Stimulated activated CD8-positive, alpha-beta memory T cell treated with anti-CD3 and anti-CD28 coated beads, Interleukin-7, amount 100 ng/mL, for 1 hour (primary cell): ENCODE measurements around the gene PHACTR1.
"Not testable (repeated sequence)": the region's sequence is repeated elsewhere in the genome, so short reads cannot be mapped to it uniquely, and the experiment has no call there.

Experiments
- DNase-seq, 2 donors: peaks; one replicate each; pipeline ENCODE4 v3.0.0-alpha.2; 2020; ENCODE audit warnings: low read depth in 2 of 2

The PHACTR1 gene

DNA sequence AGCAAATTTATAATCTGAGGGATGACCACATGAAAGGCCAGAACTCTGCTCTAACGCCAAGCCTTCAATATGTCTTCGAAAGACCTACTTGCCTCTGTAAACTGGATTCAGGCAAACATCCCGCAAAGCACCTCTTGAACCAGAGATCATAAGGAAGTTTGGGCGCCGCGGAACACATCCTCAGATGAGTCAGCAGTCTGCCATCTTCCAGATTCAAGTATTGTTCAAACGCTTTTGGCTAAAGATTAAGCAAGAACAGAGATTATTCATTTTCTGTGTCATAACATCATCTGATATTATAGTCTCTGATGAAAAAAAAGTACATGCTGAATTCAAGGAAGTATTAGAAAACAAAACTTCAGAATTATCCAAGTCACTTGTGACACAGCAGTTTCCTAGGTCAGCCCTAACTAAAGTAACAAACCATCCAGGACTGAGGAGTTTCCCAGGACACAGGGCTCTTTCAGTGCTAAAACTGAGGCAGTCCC, 591.0 kb downstream of the PHACTR1 start:
- no peak for DNase-seq

DNA sequence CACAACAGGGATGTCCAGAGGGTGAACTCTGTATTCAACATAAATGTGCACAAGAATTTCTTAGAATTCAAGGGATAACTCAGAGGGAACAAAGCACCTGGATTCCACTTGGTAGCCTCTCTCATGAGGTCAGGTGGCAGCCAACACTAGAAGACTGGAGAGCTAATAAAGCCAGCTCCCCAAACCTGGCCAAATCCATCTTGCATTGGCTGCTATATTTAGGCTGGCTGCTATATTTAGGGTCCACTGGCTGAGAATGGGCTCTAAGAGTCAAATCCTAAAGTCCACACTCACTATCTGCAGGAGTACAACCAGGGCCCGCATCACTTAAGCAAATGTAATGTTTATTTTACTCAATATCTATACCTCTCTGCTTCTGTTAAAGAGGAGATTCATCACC, 591.8 kb downstream of the PHACTR1 start:
- no peak for DNase-seq

DNA sequence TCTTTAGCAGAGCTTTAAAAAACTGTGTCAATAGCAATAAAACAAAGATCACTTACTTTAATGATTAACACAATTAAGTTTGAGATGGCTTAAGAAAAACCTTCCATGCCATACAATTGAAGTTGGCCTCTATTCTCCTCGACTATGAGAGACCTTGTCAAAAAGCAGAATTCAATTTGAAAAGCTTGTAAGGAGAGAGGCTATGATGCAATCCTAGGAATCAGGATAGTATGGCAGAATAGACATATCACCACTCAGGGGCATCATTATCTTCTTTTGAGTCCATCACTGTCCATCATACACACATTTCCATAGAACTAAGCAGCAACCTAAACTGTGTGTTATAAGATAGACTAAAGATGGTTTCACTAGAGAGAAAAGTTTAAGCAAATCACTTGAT, 594.6 kb downstream of the PHACTR1 start:
- no peak for DNase-seq

DNA sequence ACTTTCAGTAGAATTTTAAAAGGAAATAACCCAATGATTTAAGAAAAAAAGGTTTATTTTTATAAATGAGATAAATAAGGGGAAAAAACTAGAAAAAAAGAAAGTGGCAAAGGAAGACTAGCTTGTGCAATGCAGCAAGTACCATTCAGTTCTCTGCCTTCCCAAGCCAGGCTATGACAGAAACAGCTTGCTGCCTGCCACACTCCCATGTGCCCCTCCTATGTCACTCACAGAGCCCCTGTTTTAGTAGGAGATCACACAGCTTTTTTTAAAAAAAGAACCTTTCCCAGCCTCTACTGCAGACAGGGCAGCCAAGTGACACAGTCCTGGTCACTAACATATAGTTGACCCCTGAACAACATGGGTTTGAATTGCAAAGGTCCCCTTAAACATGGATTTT, 598.2 kb downstream of the PHACTR1 start:
- no peak for DNase-seq

DNA sequence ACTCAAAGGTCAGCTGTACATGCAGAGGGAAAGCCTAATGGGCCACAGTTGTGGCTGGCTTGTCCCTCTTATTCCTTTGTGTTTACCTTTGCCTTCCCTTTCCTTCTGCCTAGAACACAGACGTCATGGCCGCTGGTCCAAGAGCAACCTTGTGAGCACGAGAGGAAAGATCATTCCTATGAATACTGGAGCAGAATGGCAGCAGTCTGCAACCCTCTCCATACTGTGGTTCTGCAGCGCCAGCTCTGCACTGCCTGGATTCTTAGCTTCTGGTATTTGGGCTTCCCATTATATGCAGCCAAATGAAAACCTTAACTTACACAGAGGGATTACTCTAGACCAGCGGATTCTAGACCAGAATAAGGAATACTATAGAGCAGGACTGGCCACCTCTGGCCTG, 599.3 kb downstream of the PHACTR1 start:
- DNase-seq: no peak

DNA sequence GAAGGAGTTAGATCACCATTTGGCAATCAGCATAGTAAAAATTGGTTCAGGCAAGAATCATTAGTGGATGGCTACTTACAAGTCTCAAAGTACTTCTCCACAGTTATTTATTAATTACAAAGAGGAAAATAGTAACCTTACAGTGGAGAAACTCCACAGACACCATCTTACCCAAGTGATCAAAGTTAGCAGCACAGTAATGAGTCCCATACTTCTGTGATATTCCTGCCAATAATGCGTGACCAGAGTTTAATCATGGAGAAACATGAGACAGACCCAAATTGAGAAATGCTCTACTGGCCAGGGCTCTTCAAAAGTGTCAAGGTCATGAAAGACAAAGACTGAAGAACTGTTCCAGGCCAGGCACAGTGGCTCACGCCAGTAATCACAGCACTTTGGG, 602.3 kb downstream of the PHACTR1 start:
- no peak for DNase-seq

DNA sequence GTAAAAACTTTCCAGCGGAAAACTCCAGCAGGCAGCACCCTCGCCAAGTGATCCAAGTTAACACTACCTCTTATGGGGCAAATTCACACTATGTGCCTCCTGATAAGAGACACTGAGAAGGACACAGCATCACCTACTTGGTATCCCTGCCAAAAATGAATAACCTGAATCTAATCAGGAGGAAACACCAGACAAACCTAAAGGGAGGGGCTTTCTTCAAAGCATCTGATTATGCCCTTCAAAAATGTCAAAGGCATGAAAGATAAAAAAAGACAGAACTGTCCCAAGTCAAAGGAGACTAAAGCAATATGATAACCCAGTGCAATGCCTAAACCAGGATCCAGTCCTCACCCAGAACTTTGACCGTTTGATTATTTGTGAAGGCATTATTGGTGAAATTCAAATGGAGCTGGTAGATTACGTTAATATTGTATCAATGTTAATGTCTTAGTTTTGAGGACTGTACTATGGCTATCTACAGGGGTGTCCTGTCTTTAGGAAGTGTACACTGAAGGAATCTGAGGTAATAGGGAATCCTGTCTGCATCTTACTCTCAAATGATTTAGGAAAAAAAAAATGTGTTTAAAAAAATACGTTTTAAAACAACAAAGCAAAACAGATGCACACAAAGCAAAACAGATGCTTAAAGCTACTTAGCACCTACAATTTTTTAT, 603.5 kb downstream of the PHACTR1 start:
- DNase-seq: no peak

DNA sequence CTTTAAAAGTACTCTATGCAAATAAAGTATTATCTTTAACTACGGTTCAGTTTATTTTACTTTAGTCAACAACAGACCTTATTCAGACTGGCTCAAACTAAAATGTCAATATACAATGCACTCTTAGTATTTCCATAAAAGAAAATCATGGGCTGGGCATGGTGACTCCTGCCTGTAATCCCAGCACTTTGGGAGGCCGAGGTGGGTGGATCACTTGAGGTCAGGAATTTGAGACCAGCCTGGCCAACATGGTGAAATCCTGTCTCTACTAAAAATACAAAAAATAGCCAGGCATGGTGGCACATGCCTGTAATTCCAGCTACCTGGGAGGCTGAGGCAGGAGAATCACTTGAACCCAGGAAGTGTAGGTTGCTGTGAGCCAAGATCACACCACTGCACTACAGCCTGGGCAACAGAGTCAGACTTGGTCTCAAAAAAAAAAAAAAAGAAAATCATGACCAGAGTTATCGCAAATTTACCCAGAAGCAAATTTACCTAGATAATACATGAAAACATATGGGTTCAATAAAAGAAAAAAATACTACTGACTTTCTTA, 609.5 kb downstream of the PHACTR1 start:
- DNase-seq: not testable (repeated sequence)

DNA sequence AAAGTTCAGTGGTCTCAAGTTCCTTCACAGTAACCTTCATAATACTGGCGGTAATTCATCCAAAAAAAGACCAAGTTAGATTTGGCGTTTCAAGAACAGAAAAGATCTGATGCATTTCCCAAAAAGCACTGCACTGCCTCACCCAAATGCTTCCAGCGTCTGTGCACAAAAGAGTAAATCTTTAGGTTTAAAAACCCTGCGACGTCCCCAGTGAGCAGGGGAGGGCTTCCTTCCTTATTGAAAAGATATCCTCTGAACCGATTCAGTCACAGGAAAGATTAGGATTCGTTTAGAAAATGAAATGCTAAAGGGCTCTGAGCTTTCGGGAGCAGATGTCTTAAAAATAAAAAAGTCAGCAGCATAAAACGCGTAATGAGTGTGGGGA, 611.1 kb downstream of the PHACTR1 start:
- DNase-seq: no peak

DNA sequence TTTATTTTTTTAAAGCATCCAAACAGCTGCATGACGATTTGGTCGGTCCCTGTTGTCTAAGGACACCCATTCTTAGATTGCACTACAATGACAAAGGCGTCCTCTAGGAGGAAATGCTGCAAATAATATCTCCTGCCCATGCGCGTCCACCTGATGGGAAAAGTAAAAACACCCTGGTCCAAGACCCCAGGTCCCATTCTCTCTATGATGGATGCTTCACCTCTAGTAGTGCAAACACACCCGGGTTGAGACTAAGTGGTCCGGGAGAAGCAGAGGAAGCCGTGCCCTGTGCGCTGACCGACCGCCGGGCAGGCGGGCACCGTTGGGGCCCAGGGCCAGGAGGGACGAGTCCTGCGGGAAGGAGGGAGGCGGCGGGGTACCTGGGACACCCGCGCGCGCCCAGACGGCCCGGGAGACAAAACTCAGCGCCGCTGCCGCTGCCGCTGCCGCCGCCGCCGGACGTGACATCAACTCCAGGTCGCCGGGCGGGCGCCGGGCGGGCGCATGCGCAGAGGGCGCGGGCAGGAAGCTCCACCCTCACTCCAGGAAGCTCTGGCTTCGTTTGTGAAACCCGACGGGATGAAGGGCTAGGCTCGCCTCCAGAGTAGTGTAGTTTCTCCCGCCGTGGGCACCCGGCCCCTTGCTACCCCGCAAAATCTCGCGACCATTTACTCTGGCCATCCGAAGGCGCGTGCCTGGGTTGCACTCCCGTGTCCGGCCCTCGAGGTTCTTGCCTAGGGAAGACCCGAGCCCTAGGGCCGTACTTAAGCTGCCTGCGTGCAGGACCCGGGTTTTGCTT, 611.7 kb downstream of the PHACTR1 start, which contains the start of gene TBC1D7:
Gene TBC1D7 (minus strand): TSS at position 462 of the 799 bp plus-strand sequence. CDS start 1,639 bp downstream, outside the sequence.
- DNase-seq: peak; percentile 85 to 89

DNA sequence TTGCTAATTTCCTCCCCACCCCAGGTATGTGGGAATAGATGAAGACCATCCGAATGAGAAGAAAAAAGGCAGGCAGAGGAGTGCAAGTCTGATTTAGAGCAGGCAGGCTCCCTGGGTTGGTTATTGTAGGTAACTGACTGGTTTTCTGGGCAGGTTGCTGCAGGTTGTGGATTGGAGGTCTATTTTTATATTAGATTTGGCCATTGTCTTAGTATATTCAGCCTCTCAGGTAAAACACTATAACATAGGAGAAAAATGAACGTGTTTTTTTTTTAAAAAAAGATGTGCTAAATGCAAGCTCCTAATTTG, 612.3 kb downstream of the PHACTR1 start:
- DNase-seq: no peak

DNA sequence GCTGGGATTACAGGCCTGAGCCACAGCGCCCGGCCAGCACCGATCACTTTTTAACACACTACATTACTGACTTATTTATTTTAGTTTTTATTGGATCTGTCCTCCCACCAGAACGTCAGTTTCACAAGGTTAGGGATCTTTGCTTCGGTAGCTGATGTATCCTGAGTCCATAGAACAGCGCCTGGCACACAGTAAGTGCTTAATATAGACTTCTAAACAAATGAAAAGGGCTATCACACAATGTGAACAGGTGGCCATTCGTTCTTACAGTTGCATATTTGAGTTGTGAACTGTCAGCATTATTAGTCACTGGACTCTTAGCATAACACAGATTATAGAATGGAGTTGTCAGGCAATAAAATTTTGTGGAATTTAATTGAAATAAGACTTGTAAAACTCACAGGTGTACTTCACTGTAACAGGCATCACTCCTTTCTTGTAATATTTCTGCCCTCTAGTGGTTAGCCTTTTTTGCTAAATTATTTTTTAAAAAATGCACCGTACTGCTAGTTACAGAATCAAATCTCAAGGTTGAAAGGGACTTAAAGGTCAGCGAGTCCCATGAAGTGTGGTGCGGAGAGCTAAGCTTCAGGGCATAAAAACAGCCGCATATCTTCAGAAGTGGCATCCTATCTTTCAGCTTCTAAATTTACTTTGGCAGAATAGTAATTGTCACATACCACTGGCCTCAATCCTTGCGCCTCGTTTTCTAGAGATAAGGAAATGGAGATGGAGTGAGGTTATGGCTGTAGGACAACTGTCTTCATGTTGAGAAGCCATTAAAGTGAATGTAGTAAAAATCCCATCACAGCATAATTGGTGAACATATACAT, 615.2 kb downstream of the PHACTR1 start:
- no peak for DNase-seq

DNA sequence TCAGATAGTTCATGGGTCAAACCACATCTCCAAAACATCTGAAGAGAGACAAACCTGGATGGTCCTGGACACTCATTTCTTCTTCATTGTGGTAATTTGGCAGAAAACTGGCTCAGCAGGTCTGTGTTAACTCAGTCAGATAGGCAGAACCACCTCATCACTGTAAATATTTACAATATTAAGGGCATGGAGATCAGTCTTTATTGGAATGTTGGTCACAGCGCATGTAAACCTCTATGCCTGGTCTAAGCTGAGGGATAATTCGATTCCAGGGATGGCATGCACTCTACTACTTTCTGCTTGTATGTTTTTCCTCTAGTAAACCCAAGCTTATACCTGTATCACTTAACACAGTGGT, 615.8 kb downstream of the PHACTR1 start:
- DNase-seq: no peak

DNA sequence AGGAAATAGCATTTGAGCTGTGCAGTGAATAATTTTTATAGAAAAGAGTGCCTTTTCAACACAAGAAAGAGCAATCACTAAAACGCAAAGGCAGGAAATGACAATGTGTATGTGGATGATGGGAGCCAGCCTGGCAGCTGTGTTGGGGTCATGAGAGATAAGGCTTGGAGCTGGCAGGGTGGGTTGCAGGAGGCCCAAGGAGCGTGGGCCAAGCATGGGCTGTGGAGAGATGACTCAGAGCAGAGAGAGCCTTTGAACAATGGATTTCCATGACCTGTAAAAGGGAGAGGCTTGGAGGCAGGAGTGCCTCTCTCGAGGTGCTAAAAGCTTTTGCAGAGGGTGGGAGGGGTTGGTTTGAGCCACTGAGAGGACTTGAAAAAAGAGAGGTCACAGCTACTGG, 618.4 kb downstream of the PHACTR1 start:
- DNase-seq: no peak

DNA sequence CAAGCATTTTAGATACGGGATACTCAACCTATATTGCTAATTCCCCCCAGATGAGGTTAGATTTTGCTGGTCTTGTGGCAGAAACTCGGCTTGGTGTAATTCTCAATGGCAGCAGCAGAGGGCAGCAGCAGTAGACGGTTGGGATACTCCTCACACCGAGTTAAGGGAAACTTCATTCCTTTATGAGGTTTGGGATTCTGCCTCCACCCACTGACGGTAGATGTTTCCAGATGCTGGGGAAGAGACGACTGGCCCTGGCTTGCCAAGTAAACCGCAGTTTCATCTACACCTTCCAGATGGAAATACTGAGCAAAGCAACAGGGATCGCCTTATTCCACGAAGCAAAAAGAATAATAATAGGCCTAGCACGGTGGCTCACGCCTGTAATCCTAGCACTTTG, 620.0 kb downstream of the PHACTR1 start:
- peak; percentile 40 to 77 for DNase-seq

DNA sequence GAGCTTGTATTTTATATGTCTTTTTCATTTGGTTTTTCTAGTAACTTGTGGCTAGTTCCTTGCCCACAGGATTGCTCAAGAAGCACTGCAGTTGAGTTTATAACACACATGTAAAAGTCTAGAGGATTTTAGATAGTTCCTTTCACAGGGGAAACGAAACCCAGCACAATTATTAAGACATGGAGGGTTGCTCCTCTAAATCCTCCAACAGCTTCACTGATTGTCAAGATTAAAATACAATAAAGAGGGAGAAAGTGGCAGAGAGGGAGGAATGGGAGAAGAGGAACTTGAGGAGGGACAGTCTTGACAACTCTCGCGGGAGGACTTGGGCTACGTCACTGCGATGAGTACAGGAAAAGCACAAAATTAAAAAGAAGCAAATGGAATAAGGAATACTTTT, 621.5 kb downstream of the PHACTR1 start:
- no peak for DNase-seq
